Neural progenitor cell (in vitro differentiated cells): ENCODE measurements around the gene RNF7.

ENCODE experiments used
- EZH2 ChIP-seq: fragments of 200-600 bp; sonication (generic); IDR thresholded peaks from 2 replicates; pipeline ENCODE4 v1.6.1; 2017; ENCODE audit warnings: antibody characterized with exemption, mild to moderate bottlenecking, moderate library complexity
- EZH2phosphoT487 ChIP-seq: fragments of 200-600 bp; sonication (generic); IDR thresholded peaks from 2 replicates; pipeline ENCODE4 v1.6.1; 2017; ENCODE audit warnings: antibody characterized with exemption
- TF ChIP-seq, protein P1 (sequence below): fragments of 200-600 bp; sonication (generic); IDR thresholded peaks from 2 replicates; pipeline ENCODE4 v1.5.1; 2017; ENCODE audit warnings: antibody characterized with exemption, mild to moderate bottlenecking

DNA sequence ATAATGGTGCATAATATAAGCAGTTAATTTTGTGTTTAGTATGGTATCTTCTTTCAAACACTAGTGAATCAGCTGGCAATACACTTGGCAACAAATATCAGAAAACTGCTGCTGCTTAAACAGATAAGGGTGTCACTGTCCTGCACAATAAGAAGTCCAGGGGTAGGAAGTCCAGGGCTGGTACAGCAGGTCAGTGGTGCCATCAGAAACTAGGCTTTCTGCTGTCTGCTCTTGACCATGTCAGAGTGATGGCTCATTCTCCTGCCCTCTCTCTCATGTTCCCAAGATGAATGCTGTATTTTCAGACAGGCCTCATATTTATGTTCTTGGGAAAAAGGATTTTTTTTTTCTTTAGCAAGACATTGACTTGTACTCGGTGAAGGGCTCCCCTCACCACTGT, 15.9 kb downstream of the RNF7 start:
- TF ChIP-seq, protein P1, sequence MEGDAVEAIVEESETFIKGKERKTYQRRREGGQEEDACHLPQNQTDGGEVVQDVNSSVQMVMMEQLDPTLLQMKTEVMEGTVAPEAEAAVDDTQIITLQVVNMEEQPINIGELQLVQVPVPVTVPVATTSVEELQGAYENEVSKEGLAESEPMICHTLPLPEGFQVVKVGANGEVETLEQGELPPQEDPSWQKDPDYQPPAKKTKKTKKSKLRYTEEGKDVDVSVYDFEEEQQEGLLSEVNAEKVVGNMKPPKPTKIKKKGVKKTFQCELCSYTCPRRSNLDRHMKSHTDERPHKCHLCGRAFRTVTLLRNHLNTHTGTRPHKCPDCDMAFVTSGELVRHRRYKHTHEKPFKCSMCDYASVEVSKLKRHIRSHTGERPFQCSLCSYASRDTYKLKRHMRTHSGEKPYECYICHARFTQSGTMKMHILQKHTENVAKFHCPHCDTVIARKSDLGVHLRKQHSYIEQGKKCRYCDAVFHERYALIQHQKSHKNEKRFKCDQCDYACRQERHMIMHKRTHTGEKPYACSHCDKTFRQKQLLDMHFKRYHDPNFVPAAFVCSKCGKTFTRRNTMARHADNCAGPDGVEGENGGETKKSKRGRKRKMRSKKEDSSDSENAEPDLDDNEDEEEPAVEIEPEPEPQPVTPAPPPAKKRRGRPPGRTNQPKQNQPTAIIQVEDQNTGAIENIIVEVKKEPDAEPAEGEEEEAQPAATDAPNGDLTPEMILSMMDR = no peak
- TF ChIP-seq EZH2 (no peak), EZH2phosphoT487 (no peak)
